Measurements from ENCODE around the gene TPD52L1. TPM values are rescaled to one million over a fixed set of nuclear protein-coding genes. Genes with fewer than 3 reads are reported as not detected.

Gene TPD52L1
- total and polyA plus RNA-seq, 10 of the 15 experiments (the other 5 are each of a cell fraction or from before 2014, with no cell fraction given): 0.03 to 2.6 (median 0.16) TPM; not detected in 3

GRCh38 chr6:125301435-125302391 is 148.1 kb downstream of the TPD52L1 start, which contains the start of gene HDDC2 (continued):
- TF ChIP-seq CREM (IDR thresholded peaks at IDR 0.05; ENCODE audit: low read depth) (0 out of 2 replicates have a peak, but pooled peaks have one; percentile 20), JUND (IDR thresholded peaks at IDR 0.05; ENCODE audit: low read depth, low read length) (no peak), YBX1 (IDR thresholded peaks at IDR 0.05) (no peak), SREBF2 (IDR thresholded peaks at IDR 0.05; ENCODE audit: low read length) (no peak), SMAD5 (IDR thresholded peaks at IDR 0.05; ENCODE audit: low read depth) (no peak), MTA2 (IDR thresholded peaks at IDR 0.05; ENCODE audit: low read depth) (peak; percentile 41; the same call in 1 of the 2 replicates), BCL11A (IDR thresholded peaks at IDR 0.05; ENCODE audit: low read depth, low read length) (peak; percentile 27; the same call in 1 of the 2 replicates), BHLHE40 (IDR thresholded peaks at IDR 0.05; ENCODE audit: borderline replicate concordance in 1 of 2, low read depth in 2 of 2, low read length in 1 of 2) (peak in 1 of 2 experiments; percentile 40; a peak in 1 of 4 replicates), MYC (IDR thresholded peaks at IDR 0.05; ENCODE audit: insufficient read depth, insufficient read length, insufficient replicate concordance, low read length, severe bottlenecking) (peak; percentile 86), NFYA (IDR thresholded peaks at IDR 0.05; ENCODE audit: borderline replicate concordance, low read depth, low read length) (no peak), BACH1 (IDR thresholded peaks at IDR 0.05; ENCODE audit: borderline replicate concordance) (peak; percentile 56; the same call in 1 of the 2 replicates), ETV6 (conservative IDR thresholded peaks at IDR 0.05 in 1 of 2, IDR thresholded peaks at IDR 0.05 in 1 of 2; ENCODE audit: borderline replicate concordance in 1 of 2, low read depth in 1 of 2) (peak in 1 of 2 experiments; percentile 90; a peak in 2 of 4 replicates), TBL1XR1 (IDR thresholded peaks at IDR 0.05; ENCODE audit: low read depth, low read length) (peak; percentile 15; the same call in 1 of the 2 replicates), NFIC (IDR thresholded peaks at IDR 0.05; ENCODE audit: low read depth, low read length) (no peak), POLR2A (IDR thresholded peaks at IDR 0.05; ENCODE audit: low read depth, low read length) (peak; percentile 84), NR2F1 (conservative IDR thresholded peaks at IDR 0.05) (peak; percentile 88), NFXL1 (IDR thresholded peaks at IDR 0.05; ENCODE audit: borderline replicate concordance) (peak; percentile 88), RB1 (IDR thresholded peaks at IDR 0.05; ENCODE audit: borderline replicate concordance) (peak; percentile 57; the same call in 1 of the 2 replicates)
- TF ChIP-seq, protein P1, sequence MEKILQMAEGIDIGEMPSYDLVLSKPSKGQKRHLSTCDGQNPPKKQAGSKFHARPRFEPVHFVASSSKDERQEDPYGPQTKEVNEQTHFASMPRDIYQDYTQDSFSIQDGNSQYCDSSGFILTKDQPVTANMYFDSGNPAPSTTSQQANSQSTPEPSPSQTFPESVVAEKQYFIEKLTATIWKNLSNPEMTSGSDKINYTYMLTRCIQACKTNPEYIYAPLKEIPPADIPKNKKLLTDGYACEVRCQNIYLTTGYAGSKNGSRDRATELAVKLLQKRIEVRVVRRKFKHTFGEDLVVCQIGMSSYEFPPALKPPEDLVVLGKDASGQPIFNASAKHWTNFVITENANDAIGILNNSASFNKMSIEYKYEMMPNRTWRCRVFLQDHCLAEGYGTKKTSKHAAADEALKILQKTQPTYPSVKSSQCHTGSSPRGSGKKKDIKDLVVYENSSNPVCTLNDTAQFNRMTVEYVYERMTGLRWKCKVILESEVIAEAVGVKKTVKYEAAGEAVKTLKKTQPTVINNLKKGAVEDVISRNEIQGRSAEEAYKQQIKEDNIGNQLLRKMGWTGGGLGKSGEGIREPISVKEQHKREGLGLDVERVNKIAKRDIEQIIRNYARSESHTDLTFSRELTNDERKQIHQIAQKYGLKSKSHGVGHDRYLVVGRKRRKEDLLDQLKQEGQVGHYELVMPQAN (conservative IDR thresholded peaks at IDR 0.05): 0 out of 2 replicates have a peak, but pooled peaks have one; percentile 67
- TF ChIP-seq, protein P2, sequence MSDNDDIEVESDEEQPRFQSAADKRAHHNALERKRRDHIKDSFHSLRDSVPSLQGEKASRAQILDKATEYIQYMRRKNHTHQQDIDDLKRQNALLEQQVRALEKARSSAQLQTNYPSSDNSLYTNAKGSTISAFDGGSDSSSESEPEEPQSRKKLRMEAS (IDR thresholded peaks at IDR 0.05; ENCODE audit: low read depth, low read length): peak; percentile 44; the same call in 1 of the 2 replicates
- TF ChIP-seq, protein P3, sequence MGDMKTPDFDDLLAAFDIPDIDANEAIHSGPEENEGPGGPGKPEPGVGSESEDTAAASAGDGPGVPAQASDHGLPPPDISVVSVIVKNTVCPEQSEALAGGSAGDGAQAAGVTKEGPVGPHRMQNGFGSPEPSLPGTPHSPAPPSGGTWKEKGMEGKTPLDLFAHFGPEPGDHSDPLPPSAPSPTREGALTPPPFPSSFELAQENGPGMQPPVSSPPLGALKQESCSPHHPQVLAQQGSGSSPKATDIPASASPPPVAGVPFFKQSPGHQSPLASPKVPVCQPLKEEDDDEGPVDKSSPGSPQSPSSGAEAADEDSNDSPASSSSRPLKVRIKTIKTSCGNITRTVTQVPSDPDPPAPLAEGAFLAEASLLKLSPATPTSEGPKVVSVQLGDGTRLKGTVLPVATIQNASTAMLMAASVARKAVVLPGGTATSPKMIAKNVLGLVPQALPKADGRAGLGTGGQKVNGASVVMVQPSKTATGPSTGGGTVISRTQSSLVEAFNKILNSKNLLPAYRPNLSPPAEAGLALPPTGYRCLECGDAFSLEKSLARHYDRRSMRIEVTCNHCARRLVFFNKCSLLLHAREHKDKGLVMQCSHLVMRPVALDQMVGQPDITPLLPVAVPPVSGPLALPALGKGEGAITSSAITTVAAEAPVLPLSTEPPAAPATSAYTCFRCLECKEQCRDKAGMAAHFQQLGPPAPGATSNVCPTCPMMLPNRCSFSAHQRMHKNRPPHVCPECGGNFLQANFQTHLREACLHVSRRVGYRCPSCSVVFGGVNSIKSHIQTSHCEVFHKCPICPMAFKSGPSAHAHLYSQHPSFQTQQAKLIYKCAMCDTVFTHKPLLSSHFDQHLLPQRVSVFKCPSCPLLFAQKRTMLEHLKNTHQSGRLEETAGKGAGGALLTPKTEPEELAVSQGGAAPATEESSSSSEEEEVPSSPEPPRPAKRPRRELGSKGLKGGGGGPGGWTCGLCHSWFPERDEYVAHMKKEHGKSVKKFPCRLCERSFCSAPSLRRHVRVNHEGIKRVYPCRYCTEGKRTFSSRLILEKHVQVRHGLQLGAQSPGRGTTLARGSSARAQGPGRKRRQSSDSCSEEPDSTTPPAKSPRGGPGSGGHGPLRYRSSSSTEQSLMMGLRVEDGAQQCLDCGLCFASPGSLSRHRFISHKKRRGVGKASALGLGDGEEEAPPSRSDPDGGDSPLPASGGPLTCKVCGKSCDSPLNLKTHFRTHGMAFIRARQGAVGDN (IDR thresholded peaks at IDR 0.05): peak; percentile 66

All from GM12878 (cell line).